ENCODE data around the gene CCDC9B. TPM values are rescaled to one million over a fixed set of nuclear protein-coding genes. Genes with fewer than 3 reads are reported as not detected.
A peak's percentile ranks its signal among the peaks of the same experiment; 100 is the strongest.

The CCDC9B gene
- total RNA-seq, 4 donors from 2014 or later: 28.0 to 105 (median 66.7) TPM

- Histone ChIP-seq H3K4me3 (no peak overlapping the region), H3K27ac (no peak overlapping the region), H3K9me3 (peaks cover 0 to 22% (median 0%) of the 10 kb centered on the region in 3 donors), H3K4me1 (peaks cover 0 to 17% (median 6%) of the 10 kb centered on the region in 3 donors), H3K27me3 (no peaks in the 10 kb centered on the region), H3K36me3 (peaks cover 0 to 6% of the 10 kb centered on the region in 2 donors)
- TF ChIP-seq POLR2AphosphoS5 (IDR thresholded peaks at IDR 0.05): peak; percentile 49
- TF ChIP-seq POLR2A (IDR thresholded peaks at IDR 0.05): no peak
- peak; percentile 28 for ATAC-seq
- WGBS, 2 donors (ENCODE audit: low coverage in 1 of 2): 40 to 47% methylated on average over 3 to 4 of the region's 12 CpGs
Observed at GRCh38 chr15:40295877-40296560, 44.7 kb downstream of the CCDC9B start.

GRCh38 chr15:40295297-40295696 is 45.4 kb downstream of the CCDC9B start:
- TF ChIP-seq EP300 (IDR thresholded peaks at IDR 0.05) (no peak), POLR2AphosphoS5 (IDR thresholded peaks at IDR 0.05) (no peak), CTCF (IDR thresholded peaks at IDR 0.05) (no peak), POLR2A (IDR thresholded peaks at IDR 0.05) (no peak)
- Histone ChIP-seq H3K36me3 (peaks cover 0 to 6% of the 10 kb centered on the region in 2 donors), H3K4me3 (no peak overlapping the region), H3K27me3 (no peaks in the 10 kb centered on the region), H3K27ac (no peak overlapping the region), H3K4me1 (peaks cover 0 to 24% (median 10%) of the 10 kb centered on the region in 3 donors), H3K9me3 (peaks cover 0 to 15% (median 0%) of the 10 kb centered on the region in 3 donors)
- 69% methylated on average over 1 of the region's 1 CpG; no CpG with 5 or more reads in 1 of the 2 donors for WGBS, 2 donors (ENCODE audit: low coverage in 1 of 2)
- ATAC-seq: no peak

GRCh38 chr15:40293905-40294895 is 46.5 kb downstream of the CCDC9B start:
- no peak for TF ChIP-seq EP300 (IDR thresholded peaks at IDR 0.05)
- TF ChIP-seq POLR2A (IDR thresholded peaks at IDR 0.05): no peak
- TF ChIP-seq POLR2AphosphoS5 (IDR thresholded peaks at IDR 0.05): no peak
- TF ChIP-seq CTCF (IDR thresholded peaks at IDR 0.05): no peak
- no peak overlapping the region for H3K4me3 ChIP-seq
- H3K27me3 ChIP-seq: no peaks in the 10 kb centered on the region
- peaks cover 0 to 6% of the 10 kb centered on the region in 2 donors for H3K36me3 ChIP-seq
- no peak for ATAC-seq
- H3K4me1 ChIP-seq: peaks cover 0 to 24% (median 10%) of the 10 kb centered on the region in 3 donors
- H3K27ac ChIP-seq: no peak overlapping the region
- peaks cover 0 to 4% (median 0%) of the 10 kb centered on the region in 3 donors for H3K9me3 ChIP-seq
- WGBS, 2 donors (ENCODE audit: low coverage in 1 of 2): 93% methylated on average over 2 of the region's 20 CpGs; no CpG with 5 or more reads in 1 of the 2 donors

GRCh38 chr15:40293006-40293405 is 47.7 kb downstream of the CCDC9B start:
- Histone ChIP-seq H3K4me1 (peaks cover 0 to 24% (median 10%) of the 10 kb centered on the region in 3 donors), H3K27me3 (peaks cover 7% of the 10 kb centered on the region), H3K27ac (no peak overlapping the region), H3K4me3 (no peak overlapping the region), H3K9me3 (no peaks in the 10 kb centered on the region), H3K36me3 (no peaks in the 10 kb centered on the region)
- TF ChIP-seq CTCF (IDR thresholded peaks at IDR 0.05) (no peak), POLR2A (IDR thresholded peaks at IDR 0.05) (no peak), EP300 (IDR thresholded peaks at IDR 0.05) (no peak), POLR2AphosphoS5 (IDR thresholded peaks at IDR 0.05) (no peak)
- ATAC-seq: no peak

- Histone ChIP-seq H3K27ac (no peak overlapping the region), H3K36me3 (no peaks in the 10 kb centered on the region), H3K9me3 (no peaks in the 10 kb centered on the region), H3K4me3 (no peak overlapping the region), H3K27me3 (peaks cover 10% of the 10 kb centered on the region), H3K4me1 (peaks cover 0 to 24% (median 10%) of the 10 kb centered on the region in 3 donors)
- 100% methylated on average over 1 to 2 of the region's 3 CpGs for WGBS, 2 donors (ENCODE audit: low coverage in 1 of 2)
- no peak for ATAC-seq
- TF ChIP-seq EP300 (IDR thresholded peaks at IDR 0.05) (no peak), POLR2AphosphoS5 (IDR thresholded peaks at IDR 0.05) (no peak), POLR2A (IDR thresholded peaks at IDR 0.05) (no peak), CTCF (IDR thresholded peaks at IDR 0.05) (no peak)
Observed at GRCh38 chr15:40292246-40292645, 48.5 kb downstream of the CCDC9B start.

Measured in gastroesophageal sphincter (tissue), 4 donors.